Common myeloid progenitor, CD34-positive (primary cell): ENCODE measurements around the gene BEND3.
"Not testable (repeated sequence)": the region's sequence is repeated elsewhere in the genome, so short reads cannot be mapped to it uniquely, and the experiment has no call there.

ENCODE experiments used
- CTCF ChIA-PET: fragments of 350-600 bp; sonication (Branson Sonifier 250); formaldehyde crosslinking; loops from one replicate; lab custom pipeline; 2021; ENCODE audit warnings: antibody characterized with exemption; lab: Charles Lee
- POLR2A ChIA-PET: fragments of 350-600 bp; sonication (Branson Sonifier 250); formaldehyde crosslinking; loops from one replicate; lab custom pipeline; 2021; ENCODE audit warnings: antibody characterized with exemption; lab: Charles Lee
- DNase-seq, 3 donors: peaks; one replicate each; pipeline versions ENCODE4 v3.0.0 to v3.0.0-alpha.2; 2013
- H3K27ac ChIP-seq, 2 experiments: 1 replicate in 1 of 2; 2 replicates in 1 of 2; pipeline ENCODE4 v1.7.0; 2013; ENCODE audit warnings: inconsistent platforms in 2 of 2, low read length in 2 of 2, mild to moderate bottlenecking in 2 of 2, low read depth in 1 of 2, moderate library complexity in 1 of 2; ENCODE audit not compliant: severe bottlenecking in 2 of 2, insufficient read depth in 1 of 2, poor library complexity in 1 of 2
- H3K27me3 ChIP-seq, 5 experiments: replicated peaks in 2 of 5; 1 replicate in 3 of 5; 2 replicates in 2 of 5; pipeline versions ENCODE4 v1.6.1 to v1.7.0; 2013; ENCODE audit warnings: low read length in 4 of 5, mild to moderate bottlenecking in 2 of 5, moderate library complexity in 2 of 5, inconsistent platforms in 1 of 5; ENCODE audit not compliant: insufficient read depth in 5 of 5, control insufficient read depth in 4 of 5
- H3K36me3 ChIP-seq, 4 experiments: 1 replicate in 2 of 4; 2 replicates in 2 of 4; pipeline versions ENCODE4 v1.6.1 to v1.7.0; 2013; ENCODE audit warnings: low read length in 3 of 4, control low read depth in 1 of 4, mild to moderate bottlenecking in 1 of 4; ENCODE audit not compliant: control insufficient read depth in 4 of 4, insufficient read depth in 4 of 4
- H3K4me1 ChIP-seq, 4 experiments: 1 replicate in 3 of 4; 2 replicates in 1 of 4; pipeline versions ENCODE4 v1.6.1 to v1.7.1; 2013; ENCODE audit warnings: low read length in 3 of 4, mild to moderate bottlenecking in 3 of 4, control low read depth in 1 of 4, inconsistent platforms in 1 of 4, moderate library complexity in 1 of 4; ENCODE audit not compliant: control insufficient read depth in 4 of 4, insufficient read depth in 4 of 4; ENCODE audit errors: control extremely low read depth in 1 of 4
- H3K4me3 ChIP-seq, 7 experiments: 1 replicate in 4 of 7; 2 replicates in 3 of 7; pipeline versions ENCODE4 v1.5.1 to v1.7.0; 2013; ENCODE audit warnings: mild to moderate bottlenecking in 7 of 7, low read length in 6 of 7, moderate library complexity in 6 of 7, inconsistent platforms in 2 of 7, low read depth in 2 of 7, control low read depth in 1 of 7; ENCODE audit not compliant: insufficient read depth in 4 of 7, control insufficient read depth in 1 of 7; ENCODE audit errors: extremely low read depth in 1 of 7
- H3K9me3 ChIP-seq, 5 experiments: 1 replicate in 4 of 5; 2 replicates in 1 of 5; pipeline versions ENCODE4 v1.6.1 to v1.7.1; 2013; ENCODE audit warnings: low read length in 4 of 5, mild to moderate bottlenecking in 2 of 5, inconsistent platforms in 1 of 5, low read depth in 1 of 5, moderate library complexity in 1 of 5; ENCODE audit not compliant: control insufficient read depth in 4 of 5, insufficient read depth in 2 of 5; ENCODE audit errors: control extremely low read depth in 1 of 5
- WGBS: methylation state at CpG from one replicate; pipeline ENCODE4 v1.1.5; 2013; ENCODE audit not compliant: insufficient coverage; 5-methylcytosine and 5-hydroxymethylcytosine counted together

Gene BEND3

GRCh38 chr6:107152638-107153430 is 37.5 kb upstream of the BEND3 start:
- ChIA-PET POLR2A (no interaction called here), CTCF (no interaction called here)
- H3K36me3 ChIP-seq, result no peaks in the 10 kb centered on the region
- H3K9me3 ChIP-seq, result no peaks in the 10 kb centered on the region
- no peak overlapping the region for H3K4me3 ChIP-seq
- no peaks in the 10 kb centered on the region for H3K4me1 ChIP-seq
- no peak for DNase-seq
- 93% methylated on average over 4 of the region's 8 CpGs for WGBS
- no peak overlapping the region for H3K27ac ChIP-seq
- H3K27me3 ChIP-seq, result no peaks in the 10 kb centered on the region

GRCh38 chr6:107144666-107145065 is 29.4 kb upstream of the BEND3 start:
- no peaks in the 10 kb centered on the region for H3K9me3 ChIP-seq
- no peak for DNase-seq
- ChIA-PET POLR2A (no interaction called here), CTCF (no interaction called here)
- H3K27me3 ChIP-seq, result no peaks in the 10 kb centered on the region
- H3K4me1 ChIP-seq, result no peaks in the 10 kb centered on the region
- 100% methylated on average over 2 of the region's 4 CpGs for WGBS
- H3K4me3 ChIP-seq, result no peak overlapping the region
- no peaks in the 10 kb centered on the region for H3K36me3 ChIP-seq
- H3K27ac ChIP-seq, result no peak overlapping the region

- Histone ChIP-seq H3K9me3 (no peaks in the 10 kb centered on the region), H3K27me3 (no peaks in the 10 kb centered on the region), H3K27ac (no peak overlapping the region), H3K4me3 (no peak overlapping the region), H3K4me1 (no peaks in the 10 kb centered on the region), H3K36me3 (no peaks in the 10 kb centered on the region)
- POLR2A ChIA-PET, result no interaction called here
- no peak for DNase-seq
- CTCF ChIA-PET, result no interaction called here
These were observed 28.7 kb upstream of the BEND3 start for GRCh38 chr6:107144014-107144413.

- DNase-seq, result no peak
- CTCF ChIA-PET, result no interaction called here
- Histone ChIP-seq H3K27ac (no peak overlapping the region), H3K4me3 (no peak overlapping the region), H3K4me1 (no peaks in the 10 kb centered on the region), H3K36me3 (no peaks in the 10 kb centered on the region), H3K9me3 (no peaks in the 10 kb centered on the region), H3K27me3 (no peaks in the 10 kb centered on the region)
- POLR2A ChIA-PET, result no interaction called here
- WGBS, result no CpG with 5 or more reads among the region's 3 CpGs
These were observed 25.3 kb upstream of the BEND3 start for GRCh38 chr6:107140581-107140980.

- H3K4me3 ChIP-seq, H3K27ac ChIP-seq, CTCF ChIA-PET, H3K36me3 ChIP-seq, H3K9me3 ChIP-seq, H3K27me3 ChIP-seq, H3K4me1 ChIP-seq, POLR2A ChIA-PET, DNase-seq: not testable (repeated sequence)
- WGBS, result 100% methylated on average over 2 of the region's 3 CpGs
These were observed 21.0 kb upstream of the BEND3 start for GRCh38 chr6:107136324-107136723.

- POLR2A ChIA-PET, result not testable (repeated sequence)
These were observed 19.8 kb upstream of the BEND3 start for GRCh38 chr6:107135048-107135680.

GRCh38 chr6:107132330-107132954 is 17.1 kb upstream of the BEND3 start:
- Histone ChIP-seq H3K4me3 (no peak overlapping the region), H3K27ac (no peak overlapping the region), H3K36me3 (no peaks in the 10 kb centered on the region), H3K4me1 (peaks cover 0 to 7% (median 0%) of the 10 kb centered on the region in 4 experiments), H3K9me3 (no peaks in the 10 kb centered on the region), H3K27me3 (no peaks in the 10 kb centered on the region)
- DNase-seq, result peak; percentile 40 to 63 (median 55)
- WGBS, result 82% methylated on average over 2 of the region's 8 CpGs
- POLR2A ChIA-PET, result interaction anchor here (0.6 kb wide), 1 partner anchor 18 kb away, joined by 3 read pairs; no protein-coding TSS in a partner anchor
- CTCF ChIA-PET, result interaction anchor here (0.7 to 2.8 kb wide), 10 partner anchors 9 to 715 kb away, joined by 3 to 14 read pairs (median 3); partner anchors contain the start of gene BEND3

More at GRCh38 chr6:107135048-107135680, 19.8 kb upstream of the BEND3 start:
- H3K4me3 ChIP-seq, H3K4me1 ChIP-seq, H3K9me3 ChIP-seq, H3K27me3 ChIP-seq, H3K27ac ChIP-seq, DNase-seq, H3K36me3 ChIP-seq, CTCF ChIA-PET: not testable (repeated sequence)
- 98% methylated on average over 12 of the region's 14 CpGs for WGBS
